ENCODE results near the gene SELPLG.

The SELPLG gene

GRCh38 chr12:108616941-108617858 lies 16.5 kb downstream of the SELPLG start:
- DNase-seq: no peak

GRCh38 chr12:108616359-108616758 lies 17.3 kb downstream of the SELPLG start:
- DNase-seq: no peak

GRCh38 chr12:108615918-108616317 lies 17.8 kb downstream of the SELPLG start:
- DNase-seq: no peak

- DNase-seq: no peak
Measured at GRCh38 chr12:108614639-108615038, 19.1 kb downstream of the SELPLG start.

- no peak for DNase-seq
Measured at GRCh38 chr12:108614041-108614440, 19.7 kb downstream of the SELPLG start.

GRCh38 chr12:108613548-108613947 lies 20.1 kb downstream of the SELPLG start:
- DNase-seq: no peak

- no peak for DNase-seq
Measured at GRCh38 chr12:108612788-108613282, 20.9 kb downstream of the SELPLG start.

GRCh38 chr12:108611884-108612415 lies 21.7 kb downstream of the SELPLG start:
- DNase-seq: no peak

GRCh38 chr12:108610856-108611605 lies 22.7 kb downstream of the SELPLG start:
- DNase-seq: no peak

- DNase-seq: no peak
Measured at GRCh38 chr12:108610336-108610815, 23.3 kb downstream of the SELPLG start.

- no peak for DNase-seq
Measured at GRCh38 chr12:108609537-108610335, 24.0 kb downstream of the SELPLG start.

GRCh38 chr12:108608616-108609015 lies 25.1 kb downstream of the SELPLG start:
- no peak for DNase-seq

- no peak for DNase-seq
Measured at GRCh38 chr12:108607981-108608600, 25.6 kb downstream of the SELPLG start.

GRCh38 chr12:108606492-108606891 lies 27.2 kb downstream of the SELPLG start:
- no peak for DNase-seq

- no peak for DNase-seq
Measured at GRCh38 chr12:108605690-108606406, 27.8 kb downstream of the SELPLG start.

GRCh38 chr12:108605000-108605689 lies 28.5 kb downstream of the SELPLG start:
- no peak for DNase-seq

- no peak for DNase-seq
Measured at GRCh38 chr12:108604208-108604941, 29.3 kb downstream of the SELPLG start.

GRCh38 chr12:108603743-108604142 lies 30.0 kb downstream of the SELPLG start:
- no peak for DNase-seq

- no peak for DNase-seq
Measured at GRCh38 chr12:108602976-108603704, 30.6 kb downstream of the SELPLG start.

All from NCI-H510A (cell line).